Activated T-cell treated with anti-CD3 and anti-CD28 coated beads for 48 hours (primary cell): ENCODE results near the gene ARL5B.
A peak's percentile ranks its signal among the peaks of the same experiment; 100 is the strongest.
"Not testable (repeated sequence)": the region's sequence is repeated elsewhere in the genome, so short reads cannot be mapped to it uniquely, and the experiment has no call there.

ENCODE experiments used
- DNase-seq: peaks from one replicate; pipeline ENCODE4 v3.0.0-alpha.2; 2020; ENCODE audit warnings: low read depth

Gene ARL5B

GRCh38 chr10:18659125-18659818 lies at the start of gene ARL5B:
TSS of gene ARL5B (plus strand) at chr10:18659431. CDS start at chr10:18659638, 207 bp downstream.
- DNase-seq, result peak; percentile 94

- no peak for DNase-seq
Measured at GRCh38 chr10:18610517-18610916, 48.7 kb upstream of the ARL5B start.

GRCh38 chr10:18611168-18611567 lies 48.1 kb upstream of the ARL5B start:
- DNase-seq, result no peak

- no peak for DNase-seq
Measured at GRCh38 chr10:18615618-18616017, 43.6 kb upstream of the ARL5B start.

- no peak for DNase-seq
Measured at GRCh38 chr10:18616337-18616736, 42.9 kb upstream of the ARL5B start.

GRCh38 chr10:18619016-18619415 lies 40.2 kb upstream of the ARL5B start:
- DNase-seq, result no peak

GRCh38 chr10:18620856-18621255 lies 38.4 kb upstream of the ARL5B start:
- DNase-seq, result no peak

- not testable (repeated sequence) for DNase-seq
Measured at GRCh38 chr10:18623671-18624070, 35.6 kb upstream of the ARL5B start.

- no peak for DNase-seq
Measured at GRCh38 chr10:18625886-18626285, 33.3 kb upstream of the ARL5B start.

GRCh38 chr10:18627452-18628018 lies 31.7 kb upstream of the ARL5B start:
- DNase-seq, result peak; percentile 48

- DNase-seq, result not testable (repeated sequence)
Measured at GRCh38 chr10:18632500-18632899, 26.7 kb upstream of the ARL5B start.

GRCh38 chr10:18635995-18636394 lies 23.2 kb upstream of the ARL5B start:
- no peak for DNase-seq

- DNase-seq, result not testable (repeated sequence)
Measured at GRCh38 chr10:18637400-18637799, 21.8 kb upstream of the ARL5B start.

- not testable (repeated sequence) for DNase-seq
Measured at GRCh38 chr10:18639719-18640118, 19.5 kb upstream of the ARL5B start.

GRCh38 chr10:18647151-18647550 lies 12.1 kb upstream of the ARL5B start:
- no peak for DNase-seq

GRCh38 chr10:18647945-18648344 lies 11.3 kb upstream of the ARL5B start:
- DNase-seq, result no peak

- no peak for DNase-seq
Measured at GRCh38 chr10:18649364-18649959, 9.8 kb upstream of the ARL5B start.

- no peak for DNase-seq
Measured at GRCh38 chr10:18650404-18650997, 8.7 kb upstream of the ARL5B start.

- DNase-seq, result peak; percentile 87
Measured at GRCh38 chr10:18651324-18652007, 7.8 kb upstream of the ARL5B start, which contains the start of gene NSUN6. TSS of gene NSUN6 (minus strand) at chr10:18651587. CDS start at chr10:18651203, 384 bp downstream.

GRCh38 chr10:18653112-18653511 lies 6.1 kb upstream of the ARL5B start:
- DNase-seq, result no peak

GRCh38 chr10:18656724-18657123 lies 2.5 kb upstream of the ARL5B start:
- DNase-seq, result no peak
